ENCODE results near the gene MEP1B.
"Not testable (repeated sequence)": the region's sequence is repeated elsewhere in the genome, so short reads cannot be mapped to it uniquely, and the experiment has no call there.

MEP1B gene

GRCh38 chr18:32209685-32210445, 20.0 kb downstream of the MEP1B start:
- DNase-seq (ENCODE audit: low spot score): no peak

- DNase-seq (ENCODE audit: low spot score): no peak
Measured at GRCh38 chr18:32213693-32214092, 23.9 kb downstream of the MEP1B start.

- no peak for DNase-seq (ENCODE audit: low spot score)
Measured at GRCh38 chr18:32216390-32216789, 26.6 kb downstream of the MEP1B start.

- no peak for DNase-seq (ENCODE audit: low spot score)
Measured at GRCh38 chr18:32219431-32220018, 29.7 kb downstream of the MEP1B start.

GRCh38 chr18:32233348-32233747, 43.5 kb downstream of the MEP1B start:
- not testable (repeated sequence) for DNase-seq (ENCODE audit: low spot score)

GRCh38 chr18:32237049-32237448, 47.2 kb downstream of the MEP1B start:
- no peak for DNase-seq (ENCODE audit: low spot score)

GRCh38 chr18:32238635-32239268, 48.9 kb downstream of the MEP1B start:
- DNase-seq (ENCODE audit: low spot score): no peak

- no peak for DNase-seq (ENCODE audit: low spot score)
Measured at GRCh38 chr18:32242395-32242794, 52.6 kb downstream of the MEP1B start.

- DNase-seq (ENCODE audit: low spot score): no peak
Measured at GRCh38 chr18:32243358-32243757, 53.5 kb downstream of the MEP1B start.

- DNase-seq (ENCODE audit: low spot score): no peak
Measured at GRCh38 chr18:32244881-32245280, 55.0 kb downstream of the MEP1B start.

- no peak for DNase-seq (ENCODE audit: low spot score)
Measured at GRCh38 chr18:32249147-32249929, 59.5 kb downstream of the MEP1B start.

- no peak for DNase-seq (ENCODE audit: low spot score)
Measured at GRCh38 chr18:32251466-32251865, 61.6 kb downstream of the MEP1B start.

GRCh38 chr18:32252141-32252860, 62.5 kb downstream of the MEP1B start:
- DNase-seq (ENCODE audit: low spot score): no peak

- DNase-seq (ENCODE audit: low spot score): no peak
Measured at GRCh38 chr18:32255570-32255969, 65.7 kb downstream of the MEP1B start.

GRCh38 chr18:32257084-32257785, 67.4 kb downstream of the MEP1B start:
- no peak for DNase-seq (ENCODE audit: low spot score)

GRCh38 chr18:32258148-32258547, 68.3 kb downstream of the MEP1B start:
- no peak for DNase-seq (ENCODE audit: low spot score)

GRCh38 chr18:32258558-32259204, 68.8 kb downstream of the MEP1B start:
- DNase-seq (ENCODE audit: low spot score): no peak

- no peak for DNase-seq (ENCODE audit: low spot score)
Measured at GRCh38 chr18:32259553-32259952, 69.7 kb downstream of the MEP1B start.

GRCh38 chr18:32261003-32261402, 71.2 kb downstream of the MEP1B start:
- no peak for DNase-seq (ENCODE audit: low spot score)

- DNase-seq (ENCODE audit: low spot score): no peak
Measured at GRCh38 chr18:32262092-32262491, 72.3 kb downstream of the MEP1B start.

- DNase-seq (ENCODE audit: low spot score): no peak
Measured at GRCh38 chr18:32264401-32264800, 74.6 kb downstream of the MEP1B start.
